HepG2 (cell line): Measurements from ENCODE around the gene TLK1. TPM values are rescaled to one million over a fixed set of nuclear protein-coding genes. Genes with fewer than 3 reads are reported as not detected.

ENCODE experiments used
- ATF6 ChIP-seq: sonication (generic); formaldehyde crosslinking; conservative IDR thresholded peaks from 2 replicates; pipeline ENCODE4 v1.4.0; 2020; ENCODE audit warnings: missing genetic modification reagents
- CAMTA2 ChIP-seq: sonication (generic); formaldehyde crosslinking; IDR thresholded peaks from 2 replicates; pipeline ENCODE4 v1.4.0; 2020; ENCODE audit warnings: mild to moderate bottlenecking, missing genetic modification reagents, borderline replicate concordance
- CHD4 ChIP-seq: fragments of 200-600 bp; sonication (generic); IDR thresholded peaks from 2 replicates; pipeline ENCODE4 v1.7.0; 2017; ENCODE audit warnings: mild to moderate bottlenecking, low read length, borderline replicate concordance
- ETV5 ChIP-seq: IDR thresholded peaks from 2 replicates; pipeline ENCODE4 v1.6.1; 2018; ENCODE audit warnings: missing biosample characterization, missing genetic modification reagents, inconsistent platforms, borderline replicate concordance
- GATAD1 ChIP-seq: IDR thresholded peaks from 2 replicates; pipeline ENCODE4 v1.6.1; 2016; ENCODE audit warnings: missing genetic modification reagents, missing compliant biosample characterization
- GLI4 ChIP-seq: sonication (generic); formaldehyde crosslinking; IDR thresholded peaks from 2 replicates; pipeline ENCODE4 v1.5.1; 2020; ENCODE audit warnings: missing genetic modification reagents, mild to moderate bottlenecking, moderate library complexity, borderline replicate concordance
- HMGXB3 ChIP-seq: sonication (generic); formaldehyde crosslinking; IDR thresholded peaks from 2 replicates; pipeline ENCODE4 v1.4.0; 2020; ENCODE audit warnings: missing genetic modification reagents, borderline replicate concordance
- JDP2 ChIP-seq: sonication (generic); formaldehyde crosslinking; IDR thresholded peaks from 2 replicates; pipeline ENCODE4 v1.8.1; 2022; ENCODE audit warnings: missing genetic modification reagents, borderline replicate concordance
- KDM5B ChIP-seq: sonication (generic); formaldehyde crosslinking; IDR thresholded peaks from 2 replicates; pipeline ENCODE4 v1.4.0; 2020; ENCODE audit warnings: missing genetic modification reagents, mild to moderate bottlenecking, borderline replicate concordance
- POLR2G ChIP-seq: fragments of 200-400 bp; formaldehyde crosslinking; IDR thresholded peaks from 2 replicates; pipeline ENCODE4 v1.6.1; 2018; ENCODE audit warnings: mild to moderate bottlenecking, low read depth, low read length, moderate library complexity
- YY1 ChIP-seq: IDR thresholded peaks from 2 replicates; pipeline ENCODE4 v1.6.1; 2011; ENCODE audit warnings: low read length, low read depth, moderate library complexity, mild to moderate bottlenecking; ENCODE audit not compliant: insufficient read depth, insufficient replicate concordance
- ZBTB3 ChIP-seq: sonication (generic); formaldehyde crosslinking; IDR thresholded peaks from 2 replicates; pipeline ENCODE4 v1.4.0; 2020; ENCODE audit warnings: low read depth, mild to moderate bottlenecking, moderate library complexity, missing genetic modification reagents, borderline replicate concordance
- ZNF326 ChIP-seq: sonication (generic); formaldehyde crosslinking; IDR thresholded peaks from 2 replicates; pipeline ENCODE4 v1.4.0; 2020; ENCODE audit warnings: missing genetic modification reagents, borderline replicate concordance
- polyA plus RNA-seq, 8 experiments: library from polyadenylated mRNA; depleted of rRNA in 3 of 8; stranded (reverse) in 7 of 8; unstranded in 1 of 8; fragments of >200 nt; fragmentation: Illumina TruSeq in 4 of 8; extraction: Trizol in 4 of 8; gene quantifications; 2 replicates each; pipeline versions ENCODE4 v1.2.1 to v1.2.3, GENCODE V29; 2011 to 2016; ENCODE audit warnings: low read depth in 4 of 8, missing spikeins in 1 of 8, mixed read lengths in 1 of 8; ENCODE audit not compliant: insufficient read depth in 1 of 8
- total RNA-seq, 5 experiments: library from RNA; depleted of rRNA; stranded (reverse); fragments of >200 nt; fragmentation: Illumina TruSeq; extraction: Trizol; gene quantifications; 2 replicates each; pipeline ENCODE4 v1.2.3, GENCODE V29; 2016; ENCODE audit warnings: low read depth in 1 of 5
- TF ChIP-seq, protein P1 (sequence below): IDR thresholded peaks from 2 replicates; pipeline ENCODE4 v1.6.1; 2016
- TF ChIP-seq, protein P2 (sequence below): sonication (generic); formaldehyde crosslinking; IDR thresholded peaks from 2 replicates; pipeline ENCODE4 v1.8.0; 2022; ENCODE audit warnings: mild to moderate bottlenecking, missing genetic modification reagents, moderate library complexity
- TF ChIP-seq, protein P3 (sequence below): sonication (generic); formaldehyde crosslinking; IDR thresholded peaks from 2 replicates; pipeline ENCODE4 v1.4.0; 2020; ENCODE audit warnings: missing genetic modification reagents
- TF ChIP-seq, protein P4 (sequence below): sonication (generic); formaldehyde crosslinking; IDR thresholded peaks from 2 replicates; pipeline ENCODE4 v1.5.1; 2020; ENCODE audit warnings: missing genetic modification reagents, mild to moderate bottlenecking, borderline replicate concordance

The TLK1 gene
- total and polyA plus RNA-seq, 2 of the 13 experiments (the other 11 are each of a cell fraction or from before 2014, with no cell fraction given) = 16.8 to 28.7 TPM

DNA sequence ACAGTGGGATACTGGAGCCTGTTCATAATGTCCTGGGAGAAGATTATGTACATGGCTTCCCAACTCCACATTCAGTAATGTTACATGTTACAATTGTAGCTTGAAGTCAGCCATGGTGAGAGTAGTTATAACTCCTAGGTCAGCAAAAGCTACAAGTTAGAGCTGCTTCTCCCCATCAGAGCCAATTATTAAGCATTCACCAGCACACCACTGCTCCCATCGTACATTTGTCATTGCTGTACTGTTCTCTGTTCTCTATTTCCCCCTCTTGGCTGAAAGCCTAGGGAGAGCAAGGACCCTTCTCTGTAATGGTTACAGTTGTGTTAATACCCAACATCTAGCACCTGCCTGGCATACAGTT, 5.3 kb upstream of the TLK1 start (continued):
- TF ChIP-seq YY1 (no peak), ATF6 (no peak), ZNF326 (CRISPR knock-in tag) (peak; percentile 37; the same call in 1 of the 2 replicates), KDM5B (CRISPR knock-in tag) (no peak), ETV5 (no peak), CHD4 (no peak), GLI4 (CRISPR knock-in tag) (0 out of 2 replicates have a peak, but pooled peaks have one; percentile 17), GATAD1 (no peak), JDP2 (CRISPR knock-in tag) (no peak), CAMTA2 (CRISPR knock-in tag) (no peak), POLR2G (no peak), HMGXB3 (CRISPR knock-in tag) (no peak), ZBTB3 (no peak)
- TF ChIP-seq, protein P1, sequence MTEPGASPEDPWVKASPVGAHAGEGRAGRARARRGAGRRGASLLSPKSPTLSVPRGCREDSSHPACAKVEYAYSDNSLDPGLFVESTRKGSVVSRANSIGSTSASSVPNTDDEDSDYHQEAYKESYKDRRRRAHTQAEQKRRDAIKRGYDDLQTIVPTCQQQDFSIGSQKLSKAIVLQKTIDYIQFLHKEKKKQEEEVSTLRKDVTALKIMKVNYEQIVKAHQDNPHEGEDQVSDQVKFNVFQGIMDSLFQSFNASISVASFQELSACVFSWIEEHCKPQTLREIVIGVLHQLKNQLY (CRISPR knock-in tag) = no peak
- TF ChIP-seq, protein P2, sequence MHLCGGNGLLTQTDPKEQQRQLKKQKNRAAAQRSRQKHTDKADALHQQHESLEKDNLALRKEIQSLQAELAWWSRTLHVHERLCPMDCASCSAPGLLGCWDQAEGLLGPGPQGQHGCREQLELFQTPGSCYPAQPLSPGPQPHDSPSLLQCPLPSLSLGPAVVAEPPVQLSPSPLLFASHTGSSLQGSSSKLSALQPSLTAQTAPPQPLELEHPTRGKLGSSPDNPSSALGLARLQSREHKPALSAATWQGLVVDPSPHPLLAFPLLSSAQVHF (CRISPR knock-in tag) = no peak
- TF ChIP-seq, protein P3, sequence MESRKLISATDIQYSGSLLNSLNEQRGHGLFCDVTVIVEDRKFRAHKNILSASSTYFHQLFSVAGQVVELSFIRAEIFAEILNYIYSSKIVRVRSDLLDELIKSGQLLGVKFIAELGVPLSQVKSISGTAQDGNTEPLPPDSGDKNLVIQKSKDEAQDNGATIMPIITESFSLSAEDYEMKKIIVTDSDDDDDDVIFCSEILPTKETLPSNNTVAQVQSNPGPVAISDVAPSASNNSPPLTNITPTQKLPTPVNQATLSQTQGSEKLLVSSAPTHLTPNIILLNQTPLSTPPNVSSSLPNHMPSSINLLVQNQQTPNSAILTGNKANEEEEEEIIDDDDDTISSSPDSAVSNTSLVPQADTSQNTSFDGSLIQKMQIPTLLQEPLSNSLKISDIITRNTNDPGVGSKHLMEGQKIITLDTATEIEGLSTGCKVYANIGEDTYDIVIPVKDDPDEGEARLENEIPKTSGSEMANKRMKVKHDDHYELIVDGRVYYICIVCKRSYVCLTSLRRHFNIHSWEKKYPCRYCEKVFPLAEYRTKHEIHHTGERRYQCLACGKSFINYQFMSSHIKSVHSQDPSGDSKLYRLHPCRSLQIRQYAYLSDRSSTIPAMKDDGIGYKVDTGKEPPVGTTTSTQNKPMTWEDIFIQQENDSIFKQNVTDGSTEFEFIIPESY = no peak
- TF ChIP-seq, protein P4, sequence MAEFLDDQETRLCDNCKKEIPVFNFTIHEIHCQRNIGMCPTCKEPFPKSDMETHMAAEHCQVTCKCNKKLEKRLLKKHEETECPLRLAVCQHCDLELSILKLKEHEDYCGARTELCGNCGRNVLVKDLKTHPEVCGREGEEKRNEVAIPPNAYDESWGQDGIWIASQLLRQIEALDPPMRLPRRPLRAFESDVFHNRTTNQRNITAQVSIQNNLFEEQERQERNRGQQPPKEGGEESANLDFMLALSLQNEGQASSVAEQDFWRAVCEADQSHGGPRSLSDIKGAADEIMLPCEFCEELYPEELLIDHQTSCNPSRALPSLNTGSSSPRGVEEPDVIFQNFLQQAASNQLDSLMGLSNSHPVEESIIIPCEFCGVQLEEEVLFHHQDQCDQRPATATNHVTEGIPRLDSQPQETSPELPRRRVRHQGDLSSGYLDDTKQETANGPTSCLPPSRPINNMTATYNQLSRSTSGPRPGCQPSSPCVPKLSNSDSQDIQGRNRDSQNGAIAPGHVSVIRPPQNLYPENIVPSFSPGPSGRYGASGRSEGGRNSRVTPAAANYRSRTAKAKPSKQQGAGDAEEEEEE = no peak
